SU-DHL-6 (cell line): ENCODE results near the gene GMDS.

Experiments
- H2AFZ ChIP-seq: fragments of 200-600 bp; sonication (generic); 2 replicates; pipeline ENCODE4 v1.6.1; 2014; ENCODE audit warnings: low read depth, mild to moderate bottlenecking, moderate library complexity, mixed read lengths, antibody characterized with exemption, low read length; ENCODE audit not compliant: severe bottlenecking
- H3F3A ChIP-seq: fragments of 200-600 bp; shearing (Covaris generic); 2 replicates; pipeline ENCODE4 v1.6.0; 2016; ENCODE audit warnings: antibody characterized with exemption, mild to moderate bottlenecking; ENCODE audit not compliant: insufficient read depth
- H3K27ac ChIP-seq: fragments of 200-600 bp; sonication (generic); 2 replicates; pipeline ENCODE4 v1.5.1; 2016; ENCODE audit warnings: low read depth, mild to moderate bottlenecking, low read length, moderate library complexity, mixed read lengths
- H3K27me3 ChIP-seq: fragments of 200-600 bp; sonication (generic), shearing (Covaris generic); 2 replicates; pipeline ENCODE4 v1.6.0; 2014; ENCODE audit warnings: mild to moderate bottlenecking, low read length
- H3K36me3 ChIP-seq: fragments of 200-600 bp; sonication (generic); 2 replicates; pipeline ENCODE4 v1.6.1; 2014; ENCODE audit warnings: mild to moderate bottlenecking, low read length, mixed read lengths
- H3K4me2 ChIP-seq: fragments of 300-600, 200-600 bp; shearing (Covaris generic), sonication (generic); 2 replicates; pipeline ENCODE4 v1.6.0; 2014; ENCODE audit warnings: low read length, low read depth, mild to moderate bottlenecking; ENCODE audit not compliant: poor library complexity, severe bottlenecking
- H3K4me3 ChIP-seq: fragments of 200-600 bp; sonication (generic); 2 replicates; pipeline ENCODE4 v1.5.1; 2014; ENCODE audit warnings: antibody characterized with exemption, low read length, mild to moderate bottlenecking, mixed read lengths; ENCODE audit not compliant: insufficient read depth, poor library complexity, severe bottlenecking
- H3K79me2 ChIP-seq: fragments of 200-600 bp; sonication (generic); 2 replicates; pipeline ENCODE4 v1.6.1; 2014; ENCODE audit warnings: mild to moderate bottlenecking, low read length, moderate library complexity; ENCODE audit not compliant: insufficient read depth
- H3K9ac ChIP-seq: fragments of 200-600 bp; sonication (generic); 2 replicates; pipeline ENCODE4 v1.7.0; 2014; ENCODE audit warnings: mild to moderate bottlenecking, low read length
- H3K9me2 ChIP-seq: fragments of 200-600 bp; sonication (generic); replicated peaks from 2 replicates; pipeline ENCODE4 v1.6.1; 2014; ENCODE audit warnings: low read length; ENCODE audit not compliant: insufficient read depth
- H3K9me3 ChIP-seq: fragments of 200-600 bp; sonication (generic); 2 replicates; pipeline ENCODE4 v1.6.1; 2014; ENCODE audit warnings: low read length, mixed read lengths; ENCODE audit not compliant: insufficient read depth
- H4K20me1 ChIP-seq: fragments of 200-600 bp; sonication (generic); 2 replicates; pipeline ENCODE4 v1.6.1; 2014; ENCODE audit warnings: low read depth, mild to moderate bottlenecking, antibody characterized with exemption, low read length, moderate library complexity, mixed read lengths
- CTCF ChIP-seq: fragments of 200-600 bp; sonication (generic); IDR thresholded peaks from one replicate; pipeline ENCODE4 v1.5.1; 2017; ENCODE audit warnings: antibody characterized with exemption, mild to moderate bottlenecking, low read length, moderate library complexity; ENCODE audit not compliant: insufficient read depth, poor library complexity, severe bottlenecking
- EZH2phosphoT487 ChIP-seq: fragments of 200-600 bp; sonication (generic), shearing (Covaris generic); conservative IDR thresholded peaks from 2 replicates; pipeline ENCODE4 v1.6.1; 2018; ENCODE audit warnings: mild to moderate bottlenecking, antibody characterized with exemption, low read length, moderate library complexity, mixed read lengths

GMDS gene

GRCh38 chr6:1720620-1721322 lies 524.6 kb downstream of the GMDS start:
- H3K36me3 ChIP-seq: no peaks in the 10 kb centered on the region
- H2AFZ ChIP-seq: no peak overlapping the region
- TF ChIP-seq CTCF (no peak), EZH2phosphoT487 (no peak)
- no peak overlapping the region for H3K9ac ChIP-seq
- H3K4me3 ChIP-seq: no peak overlapping the region
- H3K27me3 ChIP-seq: no peaks in the 10 kb centered on the region
- H3K79me2 ChIP-seq: no peaks in the 10 kb centered on the region
- H3K4me2 ChIP-seq: no peak overlapping the region
- H4K20me1 ChIP-seq: no peaks in the 10 kb centered on the region
- H3K9me3 ChIP-seq: no peaks in the 10 kb centered on the region
- no peak overlapping the region for H3K27ac ChIP-seq
- H3K9me2 ChIP-seq: no peaks in the 10 kb centered on the region
- no peaks in the 10 kb centered on the region for H3F3A ChIP-seq

- Histone ChIP-seq H2AFZ (no peak overlapping the region), H3K27ac (no peak overlapping the region), H3K4me3 (no peak overlapping the region), H3K9me2 (no peaks in the 10 kb centered on the region), H3K9ac (no peak overlapping the region), H3K4me2 (no peak overlapping the region), H3K9me3 (no peaks in the 10 kb centered on the region), H3K36me3 (no peaks in the 10 kb centered on the region), H3K79me2 (no peaks in the 10 kb centered on the region), H4K20me1 (no peaks in the 10 kb centered on the region), H3K27me3 (no peaks in the 10 kb centered on the region), H3F3A (no peaks in the 10 kb centered on the region)
- TF ChIP-seq EZH2phosphoT487: no peak
- no peak for TF ChIP-seq CTCF
These were observed 525.5 kb downstream of the GMDS start for GRCh38 chr6:1719922-1720321.

- H3K9me3 ChIP-seq: no peaks in the 10 kb centered on the region
- no peaks in the 10 kb centered on the region for H4K20me1 ChIP-seq
- no peaks in the 10 kb centered on the region for H3K9me2 ChIP-seq
- no peaks in the 10 kb centered on the region for H3K36me3 ChIP-seq
- H2AFZ ChIP-seq: no peak overlapping the region
- no peak overlapping the region for H3K4me3 ChIP-seq
- H3K4me2 ChIP-seq: no peak overlapping the region
- TF ChIP-seq CTCF (no peak), EZH2phosphoT487 (no peak)
- no peak overlapping the region for H3K9ac ChIP-seq
- H3K27me3 ChIP-seq: no peaks in the 10 kb centered on the region
- H3K79me2 ChIP-seq: no peaks in the 10 kb centered on the region
- no peaks in the 10 kb centered on the region for H3F3A ChIP-seq
- H3K27ac ChIP-seq: no peak overlapping the region
These were observed 528.5 kb downstream of the GMDS start for GRCh38 chr6:1716868-1717267.
